Thoracic aorta (tissue), 2 donors: ENCODE measurements around the gene PPEF1. TPM values are rescaled to one million over a fixed set of nuclear protein-coding genes. Genes with fewer than 3 reads are reported as not detected.
A peak's percentile ranks its signal among the peaks of the same experiment; 100 is the strongest.
"Not testable (repeated sequence)": the region's sequence is repeated elsewhere in the genome, so short reads cannot be mapped to it uniquely, and the experiment has no call there.

ENCODE experiments used
- ATAC-seq: fragments of 150-250 bp; one replicate; pipeline ENCODE4 v1.8.0; 2017; ENCODE audit warnings: low read depth; ENCODE audit not compliant: insufficient number of reproducible peaks, low FRiP score
- DNase-seq: peaks from one replicate; pipeline ENCODE4 v3.0.0-alpha.2; 2020; ENCODE audit warnings: low spot score
- H3K27ac ChIP-seq, 2 donors: fragments of 200-600 bp; sonication (generic); 1 replicate in 1 of 2; 2 replicates in 1 of 2; pipeline ENCODE4 v1.5.1; 2016; ENCODE audit warnings: mild to moderate bottlenecking in 2 of 2, moderate library complexity in 2 of 2
- H3K27me3 ChIP-seq: fragments of 200-600 bp; sonication (generic); replicated peaks from 2 replicates; pipeline ENCODE4 v1.6.0; 2016; ENCODE audit warnings: mild to moderate bottlenecking; ENCODE audit not compliant: insufficient read depth
- H3K36me3 ChIP-seq: fragments of 200-600 bp; sonication (generic); one replicate; pipeline ENCODE4 v1.5.1; 2016
- H3K4me1 ChIP-seq, 2 donors: fragments of 200-600 bp; sonication (generic); 1 replicate in 1 of 2; 2 replicates in 1 of 2; pipeline versions ENCODE4 v1.5.1 to v1.6.0; 2016; ENCODE audit warnings: low read depth in 2 of 2, mild to moderate bottlenecking in 1 of 2; ENCODE audit not compliant: control insufficient read depth in 1 of 2
- H3K4me3 ChIP-seq: fragments of 200-600 bp; sonication (generic); 2 replicates; pipeline ENCODE4 v1.5.1; 2016; ENCODE audit warnings: mild to moderate bottlenecking
- H3K9me3 ChIP-seq: fragments of 200-600 bp; sonication (generic); 2 replicates; pipeline ENCODE4 v1.5.1; 2016
- total RNA-seq, 2 donors: library from RNA; depleted of rRNA; stranded (reverse); fragments of >200 nt; gene quantifications; one replicate each; pipeline versions ENCODE4 v1.1.0 to v1.2.3, GENCODE V29; 2016
- TF ChIP-seq, protein P1 (sequence below): fragments of 200-600 bp; sonication (generic); IDR thresholded peaks from one replicate; pipeline ENCODE4 v1.5.1; 2019; ENCODE audit warnings: antibody characterized with exemption

The PPEF1 gene
- total RNA-seq, 2 donors from 2014 or later = not detected

GRCh38 chrX:18833071-18833731 is 125.8 kb downstream of the PPEF1 start:
- ATAC-seq = peak; percentile 69
- peaks cover 0 to 5% of the 10 kb centered on the region in 2 donors for H3K4me1 ChIP-seq

DNA sequence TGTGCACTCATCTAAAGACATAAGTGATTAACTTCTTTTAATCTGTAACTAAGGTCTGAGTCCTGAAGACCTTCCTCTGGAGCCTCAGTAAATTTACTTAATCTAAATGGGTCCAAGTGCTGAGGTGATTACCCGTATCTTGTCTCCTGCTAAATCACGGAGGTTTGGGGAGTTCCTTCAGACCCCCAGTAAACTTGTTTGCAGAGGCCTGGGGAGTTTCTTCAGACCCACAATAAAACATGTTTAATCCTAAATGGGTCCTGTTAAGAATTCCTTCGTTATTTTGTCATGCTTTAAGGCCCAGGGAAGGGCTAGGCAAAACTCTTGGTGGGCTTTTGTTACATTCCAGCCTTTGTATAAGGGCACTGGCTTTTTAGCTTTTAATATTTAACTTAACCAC is 140.5 kb downstream of the PPEF1 start:
- not testable (repeated sequence) for H3K4me3 ChIP-seq, H3K36me3 ChIP-seq, H3K27me3 ChIP-seq, DNase-seq, H3K27ac ChIP-seq, ATAC-seq, H3K4me1 ChIP-seq, H3K9me3 ChIP-seq

More at GRCh38 chrX:18833071-18833731, 125.8 kb downstream of the PPEF1 start:
- Histone ChIP-seq H3K9me3 (no peaks in the 10 kb centered on the region), H3K4me3 (peak overlapping the region; percentile 59), H3K27ac (peak overlapping the region; percentile 66 to 79), H3K36me3 (no peaks in the 10 kb centered on the region), H3K27me3 (no peaks in the 10 kb centered on the region)
- peak; percentile 2 for DNase-seq
- TF ChIP-seq, protein P1, sequence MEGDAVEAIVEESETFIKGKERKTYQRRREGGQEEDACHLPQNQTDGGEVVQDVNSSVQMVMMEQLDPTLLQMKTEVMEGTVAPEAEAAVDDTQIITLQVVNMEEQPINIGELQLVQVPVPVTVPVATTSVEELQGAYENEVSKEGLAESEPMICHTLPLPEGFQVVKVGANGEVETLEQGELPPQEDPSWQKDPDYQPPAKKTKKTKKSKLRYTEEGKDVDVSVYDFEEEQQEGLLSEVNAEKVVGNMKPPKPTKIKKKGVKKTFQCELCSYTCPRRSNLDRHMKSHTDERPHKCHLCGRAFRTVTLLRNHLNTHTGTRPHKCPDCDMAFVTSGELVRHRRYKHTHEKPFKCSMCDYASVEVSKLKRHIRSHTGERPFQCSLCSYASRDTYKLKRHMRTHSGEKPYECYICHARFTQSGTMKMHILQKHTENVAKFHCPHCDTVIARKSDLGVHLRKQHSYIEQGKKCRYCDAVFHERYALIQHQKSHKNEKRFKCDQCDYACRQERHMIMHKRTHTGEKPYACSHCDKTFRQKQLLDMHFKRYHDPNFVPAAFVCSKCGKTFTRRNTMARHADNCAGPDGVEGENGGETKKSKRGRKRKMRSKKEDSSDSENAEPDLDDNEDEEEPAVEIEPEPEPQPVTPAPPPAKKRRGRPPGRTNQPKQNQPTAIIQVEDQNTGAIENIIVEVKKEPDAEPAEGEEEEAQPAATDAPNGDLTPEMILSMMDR = no peak

DNA sequence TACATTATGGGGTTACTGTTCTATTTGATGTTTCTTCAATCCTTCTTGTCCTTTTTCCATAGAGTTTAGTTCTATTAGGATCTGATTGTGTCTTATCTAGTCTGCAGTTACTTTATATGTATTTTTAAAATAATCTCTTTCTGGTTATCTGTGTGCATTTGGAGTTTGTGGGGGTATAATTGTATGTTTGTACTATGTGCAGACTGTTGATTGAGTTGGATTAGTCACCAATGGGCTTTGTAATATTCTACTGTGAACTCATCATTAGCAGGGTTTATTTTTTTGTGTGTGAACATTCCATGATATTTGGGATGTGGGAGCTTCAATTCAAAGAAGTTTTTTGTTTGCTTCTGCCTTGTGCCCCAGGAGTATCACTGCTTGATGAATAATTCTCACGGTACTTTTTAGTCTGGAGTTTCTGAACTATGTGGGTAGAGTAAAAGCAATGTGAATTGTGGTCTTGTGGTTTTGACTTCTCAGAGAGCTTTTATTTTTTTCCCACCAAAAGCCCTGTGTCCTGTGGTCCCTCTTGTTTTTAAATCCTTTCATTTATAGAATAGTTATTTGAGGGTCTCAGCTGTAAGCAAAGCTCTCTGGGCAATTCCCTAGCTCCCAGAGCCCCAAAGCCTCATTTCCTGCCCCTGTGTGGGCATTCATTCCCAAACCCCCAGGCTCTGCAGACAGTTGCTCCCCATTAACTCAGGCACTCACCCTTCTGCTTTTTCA is 148.6 kb downstream of the PPEF1 start:
- Histone ChIP-seq H3K36me3 (no peaks in the 10 kb centered on the region), H3K27ac (no peak overlapping the region), H3K4me3 (no peak overlapping the region), H3K9me3 (no peaks in the 10 kb centered on the region), H3K4me1 (no peaks in the 10 kb centered on the region), H3K27me3 (no peaks in the 10 kb centered on the region)
- TF ChIP-seq, protein P1 = no peak
- ATAC-seq (no peak), DNase-seq (no peak)

DNA sequence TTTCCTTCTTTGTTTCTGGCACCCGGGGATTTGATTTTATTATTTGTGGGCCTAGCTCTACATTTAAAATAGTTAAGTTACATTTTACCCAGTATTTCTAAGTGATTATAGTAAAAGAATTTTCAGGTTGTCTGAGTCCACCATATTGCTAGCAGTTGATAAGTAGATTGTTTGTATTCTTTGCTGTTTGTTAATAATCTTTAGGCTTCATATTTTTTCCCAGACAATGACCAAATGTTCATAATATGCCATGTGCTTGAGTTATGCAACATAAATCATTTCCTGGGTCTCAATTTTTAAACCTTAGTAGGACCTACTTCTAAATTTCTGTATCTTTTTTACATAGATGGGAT is 149.2 kb downstream of the PPEF1 start:
- DNase-seq (no peak), ATAC-seq (no peak)
- Histone ChIP-seq H3K36me3 (no peaks in the 10 kb centered on the region), H3K27ac (no peak overlapping the region), H3K9me3 (no peaks in the 10 kb centered on the region), H3K4me3 (no peak overlapping the region), H3K27me3 (no peaks in the 10 kb centered on the region), H3K4me1 (no peaks in the 10 kb centered on the region)
- TF ChIP-seq, protein P1 = no peak

DNA sequence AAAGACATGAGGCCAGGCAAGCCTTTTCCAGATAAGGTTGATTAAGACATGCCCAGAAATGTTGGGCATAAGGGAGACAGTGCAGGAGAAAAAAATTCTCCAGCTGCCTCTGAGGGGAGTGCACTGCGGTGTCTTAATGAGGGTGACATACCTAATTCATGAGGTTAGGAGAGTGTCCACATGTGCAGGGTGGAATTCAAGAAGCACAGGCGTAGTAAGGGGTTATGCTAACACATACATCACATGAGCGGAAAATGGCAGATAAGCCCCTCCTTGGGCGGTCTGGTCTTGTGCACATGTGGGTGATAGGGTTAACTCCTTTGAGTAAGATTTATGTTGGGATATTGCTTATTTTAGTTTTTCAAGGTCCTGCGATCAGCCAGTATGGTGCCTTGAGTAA is 154.1 kb downstream of the PPEF1 start:
- H3K36me3 ChIP-seq = no peaks in the 10 kb centered on the region
- no peaks in the 10 kb centered on the region for H3K9me3 ChIP-seq
- no peak for DNase-seq
- no peak for ATAC-seq
- H3K27ac ChIP-seq = no peak overlapping the region
- no peaks in the 10 kb centered on the region for H3K4me1 ChIP-seq
- H3K27me3 ChIP-seq = no peaks in the 10 kb centered on the region
- no peak overlapping the region for H3K4me3 ChIP-seq
- TF ChIP-seq, protein P1 = no peak
